ENCODE results near the gene WDR5. TPM values are rescaled to one million over a fixed set of nuclear protein-coding genes. Genes with fewer than 3 reads are reported as not detected.

The WDR5 gene
- total and polyA plus RNA-seq, 2 donors (not counting 1 experiment from before 2014, with no cell fraction given) = 15.5 to 26.0 TPM

DNA sequence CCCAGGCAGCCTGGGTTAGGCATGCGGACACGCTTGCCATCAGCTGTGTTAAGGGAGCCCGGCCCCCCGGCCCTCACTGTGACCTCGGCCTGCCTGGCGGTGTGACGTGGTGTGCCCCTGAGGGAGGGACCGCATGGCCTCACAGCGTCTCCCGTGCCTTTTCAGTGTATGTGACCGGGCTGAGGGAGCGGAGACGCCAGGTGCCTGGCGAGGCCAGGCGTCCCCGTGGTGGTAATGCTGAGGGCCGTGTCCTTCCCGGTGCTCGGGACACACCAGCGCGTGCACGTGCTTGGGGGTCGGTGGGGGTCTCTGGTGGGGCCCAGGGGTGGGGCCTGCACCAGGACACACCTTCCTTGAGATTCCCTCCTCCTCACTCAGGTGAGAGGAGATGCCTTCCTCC, 17.6 kb downstream of the WDR5 start:
- Histone ChIP-seq H3K4me2 (ENCODE audit: extremely low read depth, insufficient read depth, low read length) (no peak overlapping the region), H3K27me3 (ENCODE audit: control insufficient read depth, insufficient read depth, low read length) (no peaks in the 10 kb centered on the region), H3K9me3 (ENCODE audit: control insufficient read depth, insufficient read depth, low read depth, low read length) (no peaks in the 10 kb centered on the region), H3K9ac (ENCODE audit: insufficient read depth, low read length) (no peak overlapping the region), H3K4me3 (replicated peaks in 1 of 4; ENCODE audit: control extremely low read depth in 1 of 4, insufficient read depth in 1 of 4, low read depth in 3 of 4, low read length in 4 of 4) (no peak overlapping the region), H3K27ac (ENCODE audit: insufficient read depth, low read length) (no peak overlapping the region), H2AFZ (ENCODE audit: low read length) (no peak overlapping the region), H3K36me3 (ENCODE audit: control insufficient read depth, insufficient read depth, low read length) (peaks cover 59% of the 10 kb centered on the region), H3K4me1 (ENCODE audit: control insufficient read depth, extremely low read depth, insufficient read depth, low read length) (peaks cover 2% of the 10 kb centered on the region), H4K20me1 (ENCODE audit: control insufficient read depth, extremely low read depth, insufficient read depth, low read length) (no peaks in the 10 kb centered on the region), H3K79me2 (ENCODE audit: control insufficient read depth, insufficient read depth, low read length) (no peaks in the 10 kb centered on the region)
- no peak for TF ChIP-seq EZH2 (IDR thresholded peaks at IDR 0.05; ENCODE audit: low read length, missing control alignments)
- TF ChIP-seq, protein P1, sequence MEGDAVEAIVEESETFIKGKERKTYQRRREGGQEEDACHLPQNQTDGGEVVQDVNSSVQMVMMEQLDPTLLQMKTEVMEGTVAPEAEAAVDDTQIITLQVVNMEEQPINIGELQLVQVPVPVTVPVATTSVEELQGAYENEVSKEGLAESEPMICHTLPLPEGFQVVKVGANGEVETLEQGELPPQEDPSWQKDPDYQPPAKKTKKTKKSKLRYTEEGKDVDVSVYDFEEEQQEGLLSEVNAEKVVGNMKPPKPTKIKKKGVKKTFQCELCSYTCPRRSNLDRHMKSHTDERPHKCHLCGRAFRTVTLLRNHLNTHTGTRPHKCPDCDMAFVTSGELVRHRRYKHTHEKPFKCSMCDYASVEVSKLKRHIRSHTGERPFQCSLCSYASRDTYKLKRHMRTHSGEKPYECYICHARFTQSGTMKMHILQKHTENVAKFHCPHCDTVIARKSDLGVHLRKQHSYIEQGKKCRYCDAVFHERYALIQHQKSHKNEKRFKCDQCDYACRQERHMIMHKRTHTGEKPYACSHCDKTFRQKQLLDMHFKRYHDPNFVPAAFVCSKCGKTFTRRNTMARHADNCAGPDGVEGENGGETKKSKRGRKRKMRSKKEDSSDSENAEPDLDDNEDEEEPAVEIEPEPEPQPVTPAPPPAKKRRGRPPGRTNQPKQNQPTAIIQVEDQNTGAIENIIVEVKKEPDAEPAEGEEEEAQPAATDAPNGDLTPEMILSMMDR (conservative IDR thresholded peaks at IDR 0.05 in 1 of 2, IDR thresholded peaks at IDR 0.05 in 1 of 2; ENCODE audit: low read depth in 1 of 2, low read length in 2 of 2) = no peak
- DNase-seq (ENCODE audit: low read depth in 2 of 2) = no peak

DNA sequence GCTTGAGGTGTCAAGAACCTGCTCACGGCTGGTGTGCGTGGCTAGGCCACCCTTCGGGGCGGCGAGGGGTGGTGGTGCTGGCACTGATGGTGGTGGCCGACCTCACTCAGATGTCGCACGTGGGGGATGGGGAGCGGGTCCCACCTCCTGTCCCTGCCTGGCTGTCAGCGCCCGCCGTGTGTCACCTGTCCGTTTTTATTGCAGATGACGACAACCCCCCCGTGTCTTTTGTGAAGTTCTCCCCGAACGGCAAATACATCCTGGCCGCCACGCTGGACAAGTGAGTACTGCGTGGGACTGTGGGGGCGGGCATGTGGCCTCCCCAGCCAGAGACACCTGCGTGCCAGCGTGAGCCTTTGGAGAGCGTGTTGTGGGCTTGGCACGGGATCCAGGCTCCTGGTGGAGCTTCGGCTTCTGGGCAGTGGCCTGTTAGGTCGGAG, 18.4 kb downstream of the WDR5 start:
- no peaks in the 10 kb centered on the region for H3K79me2 ChIP-seq (ENCODE audit: control insufficient read depth, insufficient read depth, low read length)
- peaks cover 55% of the 10 kb centered on the region for H3K36me3 ChIP-seq (ENCODE audit: control insufficient read depth, insufficient read depth, low read length)
- H3K9ac ChIP-seq (ENCODE audit: insufficient read depth, low read length) = no peak overlapping the region
- H3K9me3 ChIP-seq (ENCODE audit: control insufficient read depth, insufficient read depth, low read depth, low read length) = no peaks in the 10 kb centered on the region
- H2AFZ ChIP-seq (ENCODE audit: low read length) = no peak overlapping the region
- H3K27ac ChIP-seq (ENCODE audit: insufficient read depth, low read length) = no peak overlapping the region
- TF ChIP-seq EZH2 (IDR thresholded peaks at IDR 0.05; ENCODE audit: low read length, missing control alignments) = no peak
- TF ChIP-seq, protein P1 (conservative IDR thresholded peaks at IDR 0.05 in 1 of 2, IDR thresholded peaks at IDR 0.05 in 1 of 2; ENCODE audit: low read depth in 1 of 2, low read length in 2 of 2) = no peak
- no peaks in the 10 kb centered on the region for H4K20me1 ChIP-seq (ENCODE audit: control insufficient read depth, extremely low read depth, insufficient read depth, low read length)
- no peaks in the 10 kb centered on the region for H3K27me3 ChIP-seq (ENCODE audit: control insufficient read depth, insufficient read depth, low read length)
- no peak overlapping the region for H3K4me2 ChIP-seq (ENCODE audit: extremely low read depth, insufficient read depth, low read length)
- no peak for DNase-seq (ENCODE audit: low read depth in 2 of 2)
- peaks cover 2% of the 10 kb centered on the region for H3K4me1 ChIP-seq (ENCODE audit: control insufficient read depth, extremely low read depth, insufficient read depth, low read length)
- H3K4me3 ChIP-seq (replicated peaks in 1 of 4; ENCODE audit: control extremely low read depth in 1 of 4, insufficient read depth in 1 of 4, low read depth in 3 of 4, low read length in 4 of 4) = no peak overlapping the region

DNA sequence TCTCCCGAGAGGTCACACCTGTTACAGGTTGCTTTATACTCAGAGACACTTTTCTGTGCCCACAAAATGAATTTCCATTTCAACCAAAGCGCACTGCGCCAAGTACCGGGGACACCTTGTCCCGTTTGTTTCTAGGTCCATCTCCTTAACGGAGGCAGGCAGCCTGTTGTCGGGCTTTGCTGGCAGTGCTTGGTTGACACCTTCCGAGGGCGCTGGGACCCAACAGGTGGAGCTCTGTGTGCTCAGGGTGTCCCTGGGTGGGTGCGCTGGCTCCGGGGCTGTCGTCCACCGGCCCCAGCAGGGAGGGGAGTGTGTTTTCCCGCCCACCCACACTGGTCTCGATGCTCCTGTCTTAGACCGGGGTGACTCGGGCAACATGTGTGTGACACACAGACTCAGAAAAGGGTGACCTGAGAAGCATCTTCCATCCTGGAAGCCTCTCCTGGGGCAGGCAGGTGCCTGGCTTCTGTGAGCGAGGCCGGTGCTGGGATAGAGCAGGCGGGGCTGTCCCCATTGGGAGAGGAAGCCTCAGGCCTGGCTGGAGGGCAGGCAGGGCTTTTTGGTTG, 20.0 kb downstream of the WDR5 start:
- Histone ChIP-seq H3K9ac (ENCODE audit: insufficient read depth, low read length) (no peak overlapping the region), H3K4me3 (replicated peaks in 1 of 4; ENCODE audit: control extremely low read depth in 1 of 4, insufficient read depth in 1 of 4, low read depth in 3 of 4, low read length in 4 of 4) (no peak overlapping the region), H3K27ac (ENCODE audit: insufficient read depth, low read length) (no peak overlapping the region), H3K4me1 (ENCODE audit: control insufficient read depth, extremely low read depth, insufficient read depth, low read length) (no peaks in the 10 kb centered on the region), H3K9me3 (ENCODE audit: control insufficient read depth, insufficient read depth, low read depth, low read length) (no peaks in the 10 kb centered on the region), H3K79me2 (ENCODE audit: control insufficient read depth, insufficient read depth, low read length) (no peaks in the 10 kb centered on the region), H3K4me2 (ENCODE audit: extremely low read depth, insufficient read depth, low read length) (no peak overlapping the region), H4K20me1 (ENCODE audit: control insufficient read depth, extremely low read depth, insufficient read depth, low read length) (no peaks in the 10 kb centered on the region), H2AFZ (ENCODE audit: low read length) (no peak overlapping the region), H3K27me3 (ENCODE audit: control insufficient read depth, insufficient read depth, low read length) (no peaks in the 10 kb centered on the region), H3K36me3 (ENCODE audit: control insufficient read depth, insufficient read depth, low read length) (peaks cover 51% of the 10 kb centered on the region)
- DNase-seq (ENCODE audit: low read depth in 2 of 2) = no peak
- TF ChIP-seq EZH2 (IDR thresholded peaks at IDR 0.05; ENCODE audit: low read length, missing control alignments) = no peak
- TF ChIP-seq, protein P1 (conservative IDR thresholded peaks at IDR 0.05 in 1 of 2, IDR thresholded peaks at IDR 0.05 in 1 of 2; ENCODE audit: low read depth in 1 of 2, low read length in 2 of 2) = no peak
